Activated naive CD8-positive, alpha-beta T cell treated with anti-CD3 and anti-CD28 coated beads, Interleukin-2, amount 50 U/mL, for 24 hours (primary cell): ENCODE results near the gene TDRD7.
A peak's percentile ranks its signal among the peaks of the same experiment; 100 is the strongest.
"Not testable (repeated sequence)": the region's sequence is repeated elsewhere in the genome, so short reads cannot be mapped to it uniquely, and the experiment has no call there.

ENCODE experiments used
- ATAC-seq: fragments of 150-1000 bp; cut with Tn5 transposase; one replicate; pipeline ENCODE4 v1.10.0; 2021
- DNase-seq: peaks from one replicate; pipeline ENCODE4 v3.0.0; 2021
- H3K27ac Mint-ChIP-seq: one replicate; pipeline ENCODE4 v1.8.0; 2021; ENCODE audit warnings: mild to moderate bottlenecking, mixed read lengths
- H3K27me3 Mint-ChIP-seq: one replicate; pipeline ENCODE4 v1.8.0; 2021; ENCODE audit warnings: mixed read lengths
- H3K36me3 Mint-ChIP-seq: one replicate; pipeline ENCODE4 v1.8.0; 2021; ENCODE audit warnings: low read depth, mixed read lengths
- H3K4me1 Mint-ChIP-seq: one replicate; pipeline ENCODE4 v1.8.0; 2021; ENCODE audit warnings: mixed read lengths
- H3K4me3 Mint-ChIP-seq: one replicate; pipeline ENCODE4 v1.8.0; 2021; ENCODE audit warnings: mild to moderate bottlenecking, moderate library complexity, mixed read lengths
- H3K9me3 Mint-ChIP-seq: one replicate; pipeline ENCODE4 v1.8.0; 2021; ENCODE audit warnings: mixed read lengths

Gene TDRD7

GRCh38 chr9:97497558-97498375 lies 85.9 kb downstream of the TDRD7 start:
- H3K27ac Mint-ChIP-seq, H3K9me3 Mint-ChIP-seq, ATAC-seq, H3K4me3 Mint-ChIP-seq, DNase-seq: not testable (repeated sequence)
- peaks cover 15% of the 10 kb centered on the region for H3K36me3 Mint-ChIP-seq
- peaks cover 26% of the 10 kb centered on the region for H3K27me3 Mint-ChIP-seq
- peaks cover 12% of the 10 kb centered on the region for H3K4me1 Mint-ChIP-seq

- peaks cover 37% of the 10 kb centered on the region for H3K27me3 Mint-ChIP-seq
- not testable (repeated sequence) for ATAC-seq, H3K4me3 Mint-ChIP-seq
Observed at GRCh38 chr9:97498846-97499245, 87.0 kb downstream of the TDRD7 start.

GRCh38 chr9:97500263-97500662 lies 88.4 kb downstream of the TDRD7 start:
- peaks cover 48% of the 10 kb centered on the region for H3K27me3 Mint-ChIP-seq

More at GRCh38 chr9:97498846-97499245, 87.0 kb downstream of the TDRD7 start:
- peaks cover 18% of the 10 kb centered on the region for H3K4me1 Mint-ChIP-seq
- H3K9me3 Mint-ChIP-seq, H3K27ac Mint-ChIP-seq, DNase-seq: not testable (repeated sequence)
- H3K36me3 Mint-ChIP-seq = peaks cover 15% of the 10 kb centered on the region

GRCh38 chr9:97500765-97501176 lies 88.9 kb downstream of the TDRD7 start:
- H3K4me3 Mint-ChIP-seq = peak overlapping the region; percentile 72
- peak overlapping the region; percentile 20 for H3K27ac Mint-ChIP-seq
- peaks cover 48% of the 10 kb centered on the region for H3K27me3 Mint-ChIP-seq
- H3K9me3 Mint-ChIP-seq = no peaks in the 10 kb centered on the region
- H3K4me1 Mint-ChIP-seq = peaks cover 18% of the 10 kb centered on the region
- DNase-seq = no peak
- ATAC-seq = no peak
- H3K36me3 Mint-ChIP-seq = peaks cover 12% of the 10 kb centered on the region

More at GRCh38 chr9:97500263-97500662, 88.4 kb downstream of the TDRD7 start:
- no peak overlapping the region for H3K27ac Mint-ChIP-seq
- peaks cover 18% of the 10 kb centered on the region for H3K4me1 Mint-ChIP-seq
- H3K4me3 Mint-ChIP-seq = peak overlapping the region; percentile 72
- ATAC-seq = no peak
- DNase-seq = no peak
- peaks cover 15% of the 10 kb centered on the region for H3K36me3 Mint-ChIP-seq
- H3K9me3 Mint-ChIP-seq = no peaks in the 10 kb centered on the region

GRCh38 chr9:97501177-97501971 lies 89.5 kb downstream of the TDRD7 start, which contains the start of gene TMOD1:
TMOD1 (plus strand) TSS chr9:97501666; CDS start chr9:97524189, 22,523 bp downstream.
- peak; percentile 68 for ATAC-seq
- H3K9me3 Mint-ChIP-seq = no peaks in the 10 kb centered on the region
- peaks cover 48% of the 10 kb centered on the region for H3K27me3 Mint-ChIP-seq
- H3K4me1 Mint-ChIP-seq = peaks cover 18% of the 10 kb centered on the region
- H3K27ac Mint-ChIP-seq = peak within 1 kb of the TSS; percentile 20
- peak; percentile 57 for DNase-seq
- H3K36me3 Mint-ChIP-seq = peaks cover 7% of the 10 kb centered on the region
- peak within 1 kb of the TSS; percentile 72 for H3K4me3 Mint-ChIP-seq

- DNase-seq = no peak
- ATAC-seq = no peak
- Mint-ChIP-seq H3K27me3 (peaks cover 48% of the 10 kb centered on the region), H3K27ac (no peak overlapping the region), H3K4me1 (peaks cover 18% of the 10 kb centered on the region), H3K9me3 (no peaks in the 10 kb centered on the region), H3K4me3 (no peak overlapping the region), H3K36me3 (peaks cover 3% of the 10 kb centered on the region)
Observed at GRCh38 chr9:97501972-97502221, 90.0 kb downstream of the TDRD7 start.

GRCh38 chr9:97502222-97502983 lies 90.5 kb downstream of the TDRD7 start:
- Mint-ChIP-seq H3K27ac (no peak overlapping the region), H3K9me3 (no peaks in the 10 kb centered on the region), H3K36me3 (no peaks in the 10 kb centered on the region), H3K4me3 (peak overlapping the region; percentile 68), H3K27me3 (peaks cover 48% of the 10 kb centered on the region), H3K4me1 (peaks cover 18% of the 10 kb centered on the region)
- DNase-seq (no peak), ATAC-seq (peak; percentile 9)

GRCh38 chr9:97502984-97503861 lies 91.3 kb downstream of the TDRD7 start:
- Mint-ChIP-seq H3K4me1 (peaks cover 18% of the 10 kb centered on the region), H3K9me3 (no peaks in the 10 kb centered on the region), H3K36me3 (no peaks in the 10 kb centered on the region), H3K27me3 (peaks cover 48% of the 10 kb centered on the region), H3K4me3 (peak overlapping the region; percentile 48), H3K27ac (no peak overlapping the region)
- no peak for ATAC-seq
- DNase-seq = no peak

- H3K36me3 Mint-ChIP-seq = no peaks in the 10 kb centered on the region
- ATAC-seq (no peak), DNase-seq (no peak)
- peaks cover 18% of the 10 kb centered on the region for H3K4me1 Mint-ChIP-seq
- H3K9me3 Mint-ChIP-seq = no peaks in the 10 kb centered on the region
- peaks cover 53% of the 10 kb centered on the region for H3K27me3 Mint-ChIP-seq
- no peak overlapping the region for H3K4me3 Mint-ChIP-seq
- H3K27ac Mint-ChIP-seq = no peak overlapping the region
Observed at GRCh38 chr9:97503862-97504210, 91.9 kb downstream of the TDRD7 start.

GRCh38 chr9:97504381-97505216 lies 92.7 kb downstream of the TDRD7 start:
- Mint-ChIP-seq H3K27ac (no peak overlapping the region), H3K4me1 (peaks cover 18% of the 10 kb centered on the region), H3K9me3 (no peaks in the 10 kb centered on the region), H3K4me3 (no peak overlapping the region), H3K27me3 (peaks cover 51% of the 10 kb centered on the region), H3K36me3 (no peaks in the 10 kb centered on the region)
- ATAC-seq = no peak
- no peak for DNase-seq

- Mint-ChIP-seq H3K9me3 (no peaks in the 10 kb centered on the region), H3K27ac (no peak overlapping the region), H3K36me3 (no peaks in the 10 kb centered on the region), H3K27me3 (peaks cover 42% of the 10 kb centered on the region), H3K4me3 (no peak overlapping the region), H3K4me1 (peaks cover 17% of the 10 kb centered on the region)
- no peak for ATAC-seq
- DNase-seq = no peak
Observed at GRCh38 chr9:97505845-97506244, 93.9 kb downstream of the TDRD7 start.

- Mint-ChIP-seq H3K9me3 (no peaks in the 10 kb centered on the region), H3K4me3 (no peak overlapping the region), H3K27ac (no peak overlapping the region), H3K27me3 (peaks cover 38% of the 10 kb centered on the region), H3K36me3 (no peaks in the 10 kb centered on the region), H3K4me1 (peaks cover 18% of the 10 kb centered on the region)
- ATAC-seq (no peak), DNase-seq (no peak)
Observed at GRCh38 chr9:97506306-97506705, 94.4 kb downstream of the TDRD7 start.

- H3K27ac Mint-ChIP-seq = no peak overlapping the region
- no peak overlapping the region for H3K4me3 Mint-ChIP-seq
- H3K36me3 Mint-ChIP-seq = no peaks in the 10 kb centered on the region
- no peaks in the 10 kb centered on the region for H3K9me3 Mint-ChIP-seq
- ATAC-seq = no peak
- H3K4me1 Mint-ChIP-seq = peaks cover 23% of the 10 kb centered on the region
- DNase-seq = no peak
- peaks cover 38% of the 10 kb centered on the region for H3K27me3 Mint-ChIP-seq
Observed at GRCh38 chr9:97506787-97507186, 94.9 kb downstream of the TDRD7 start.
